ENCODE results near the gene VAV2. TPM values are rescaled to one million over a fixed set of nuclear protein-coding genes. Genes with fewer than 3 reads are reported as not detected.
A peak's percentile ranks its signal among the peaks of the same experiment; 100 is the strongest.

VAV2 gene
- total RNA-seq, 1 donor from 2014 or later = 8.3 TPM

DNA sequence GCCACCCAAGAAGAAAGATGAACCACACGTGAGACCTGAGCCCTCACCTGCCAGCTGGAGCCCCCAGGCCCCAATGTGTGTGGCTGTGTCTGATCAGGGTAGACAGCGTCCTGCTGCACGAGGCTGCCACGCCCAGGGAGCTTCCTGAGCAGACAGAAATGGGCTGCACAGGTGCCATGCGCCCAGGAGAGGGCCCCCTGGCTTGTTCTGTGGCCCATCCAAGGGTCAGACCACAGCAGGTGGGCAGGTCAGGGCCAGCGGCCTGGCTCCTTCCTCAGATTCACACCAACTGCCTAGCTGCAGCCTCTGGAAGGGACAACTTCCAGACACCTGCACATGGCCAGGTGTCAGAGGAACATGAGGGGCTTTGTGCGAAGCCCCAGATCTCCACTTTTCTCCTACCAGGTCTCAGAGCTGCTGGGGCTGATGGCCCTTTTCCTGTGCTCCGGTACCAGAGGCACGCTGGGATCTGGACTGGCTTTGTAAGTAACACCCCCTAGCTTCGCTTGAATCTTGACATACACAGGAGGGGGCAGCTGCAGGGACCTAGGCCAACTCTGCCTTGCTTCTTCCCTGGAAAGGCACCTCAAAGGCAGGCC is 264.7 kb downstream of the VAV2 start:
- Histone ChIP-seq H3K27me3 (no peaks in the 10 kb centered on the region), H3K4me3 (no peak overlapping the region), H3K27ac (no peak overlapping the region), H3K4me1 (no peaks in the 10 kb centered on the region), H3K9me3 (no peaks in the 10 kb centered on the region), H3K36me3 (no peaks in the 10 kb centered on the region)
- no peak for DNase-seq (ENCODE audit: extremely low spot score in 2 of 2)
- intact Hi-C loops (cut with DNase I) = no loop called here
- TF ChIP-seq POLR2A (IDR thresholded peaks at IDR 0.05) (no peak), POLR2AphosphoS5 (IDR thresholded peaks at IDR 0.05; ENCODE audit: insufficient read depth in 1 of 2, low read depth in 1 of 2) (no peak)
- TF ChIP-seq, protein P1, sequence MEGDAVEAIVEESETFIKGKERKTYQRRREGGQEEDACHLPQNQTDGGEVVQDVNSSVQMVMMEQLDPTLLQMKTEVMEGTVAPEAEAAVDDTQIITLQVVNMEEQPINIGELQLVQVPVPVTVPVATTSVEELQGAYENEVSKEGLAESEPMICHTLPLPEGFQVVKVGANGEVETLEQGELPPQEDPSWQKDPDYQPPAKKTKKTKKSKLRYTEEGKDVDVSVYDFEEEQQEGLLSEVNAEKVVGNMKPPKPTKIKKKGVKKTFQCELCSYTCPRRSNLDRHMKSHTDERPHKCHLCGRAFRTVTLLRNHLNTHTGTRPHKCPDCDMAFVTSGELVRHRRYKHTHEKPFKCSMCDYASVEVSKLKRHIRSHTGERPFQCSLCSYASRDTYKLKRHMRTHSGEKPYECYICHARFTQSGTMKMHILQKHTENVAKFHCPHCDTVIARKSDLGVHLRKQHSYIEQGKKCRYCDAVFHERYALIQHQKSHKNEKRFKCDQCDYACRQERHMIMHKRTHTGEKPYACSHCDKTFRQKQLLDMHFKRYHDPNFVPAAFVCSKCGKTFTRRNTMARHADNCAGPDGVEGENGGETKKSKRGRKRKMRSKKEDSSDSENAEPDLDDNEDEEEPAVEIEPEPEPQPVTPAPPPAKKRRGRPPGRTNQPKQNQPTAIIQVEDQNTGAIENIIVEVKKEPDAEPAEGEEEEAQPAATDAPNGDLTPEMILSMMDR (IDR thresholded peaks at IDR 0.05) = no peak

DNA sequence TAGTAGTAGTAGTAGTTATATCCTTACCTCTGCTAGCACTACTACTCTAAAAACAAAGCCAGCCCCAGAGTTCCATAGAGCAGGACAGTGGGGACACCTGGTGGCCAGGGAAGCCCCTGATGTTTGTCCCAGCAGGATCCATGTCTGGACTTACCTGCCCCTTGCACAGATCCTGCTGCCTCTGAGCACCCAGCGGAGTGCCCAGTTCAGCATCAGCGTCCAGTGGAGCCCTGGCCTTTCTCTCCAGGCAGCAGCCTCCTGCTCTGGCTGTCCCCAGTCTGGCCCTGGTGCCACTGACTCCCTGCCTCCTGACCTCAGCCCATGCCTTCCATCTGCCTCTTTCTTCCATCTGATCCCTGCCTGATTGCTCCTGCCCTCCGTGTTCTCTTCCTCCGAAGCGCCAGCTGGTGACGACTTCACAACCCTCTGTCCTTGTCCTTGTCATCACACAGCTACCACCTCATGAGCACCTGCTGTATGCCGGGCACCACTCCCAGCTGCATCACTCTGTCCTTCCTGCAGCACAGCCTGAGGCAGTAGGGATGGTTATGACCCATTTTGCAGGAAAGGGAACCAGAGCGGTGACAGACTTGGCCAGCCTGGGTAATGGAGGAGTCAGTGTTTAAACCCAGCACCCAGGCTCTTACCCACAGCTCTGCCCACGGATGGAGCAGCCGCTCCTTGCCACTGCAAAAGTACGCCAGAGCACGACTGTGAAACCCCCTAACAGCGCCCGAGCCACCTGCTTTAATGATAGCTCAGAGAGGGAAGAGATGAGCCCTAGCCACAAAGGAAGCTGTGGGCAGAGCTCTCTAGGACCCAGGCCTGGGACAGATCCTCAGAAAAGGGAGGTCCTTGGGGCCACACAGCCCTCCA is 265.5 kb downstream of the VAV2 start:
- Histone ChIP-seq H3K4me1 (no peaks in the 10 kb centered on the region), H3K36me3 (no peaks in the 10 kb centered on the region), H3K4me3 (no peak overlapping the region), H3K27me3 (no peaks in the 10 kb centered on the region), H3K27ac (no peak overlapping the region), H3K9me3 (no peaks in the 10 kb centered on the region)
- intact Hi-C loops (cut with DNase I) = no loop called here
- no peak for DNase-seq (ENCODE audit: extremely low spot score in 2 of 2)
- TF ChIP-seq POLR2A (IDR thresholded peaks at IDR 0.05) = no peak
- TF ChIP-seq, protein P1 (IDR thresholded peaks at IDR 0.05) = peak in 1 of 3 experiments; percentile 36

DNA sequence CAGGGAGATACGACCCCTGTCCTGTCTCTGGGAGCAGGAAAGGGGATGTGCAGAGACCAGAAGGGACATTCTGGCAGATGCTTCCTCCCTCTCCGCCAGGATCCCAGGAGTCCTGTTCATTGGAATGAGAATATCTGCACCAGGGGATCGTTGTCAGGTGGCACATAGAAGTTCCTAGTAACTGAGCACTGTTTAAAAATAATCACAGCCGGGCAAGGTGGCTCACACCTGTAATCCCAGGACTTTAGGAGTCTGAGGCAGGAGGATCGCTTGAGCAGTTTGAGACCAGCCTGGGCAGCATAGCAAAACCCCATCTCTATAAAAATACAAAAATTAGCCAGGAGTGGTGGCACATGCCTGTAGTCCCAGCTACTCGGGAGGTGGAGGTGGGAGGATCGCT is 266.2 kb downstream of the VAV2 start:
- intact Hi-C loops (cut with DNase I) = no loop called here
- TF ChIP-seq, protein P1 (IDR thresholded peaks at IDR 0.05) = no peak
- no peak for TF ChIP-seq POLR2AphosphoS5 (IDR thresholded peaks at IDR 0.05; ENCODE audit: insufficient read depth in 1 of 2, low read depth in 1 of 2)
- no peak for TF ChIP-seq POLR2A (IDR thresholded peaks at IDR 0.05)
- H3K27me3 ChIP-seq = no peaks in the 10 kb centered on the region
- H3K4me1 ChIP-seq = no peaks in the 10 kb centered on the region
- no peak overlapping the region for H3K4me3 ChIP-seq
- H3K9me3 ChIP-seq = no peaks in the 10 kb centered on the region
- DNase-seq (ENCODE audit: extremely low spot score in 2 of 2) = no peak
- H3K27ac ChIP-seq = no peak overlapping the region
- H3K36me3 ChIP-seq = no peaks in the 10 kb centered on the region

DNA sequence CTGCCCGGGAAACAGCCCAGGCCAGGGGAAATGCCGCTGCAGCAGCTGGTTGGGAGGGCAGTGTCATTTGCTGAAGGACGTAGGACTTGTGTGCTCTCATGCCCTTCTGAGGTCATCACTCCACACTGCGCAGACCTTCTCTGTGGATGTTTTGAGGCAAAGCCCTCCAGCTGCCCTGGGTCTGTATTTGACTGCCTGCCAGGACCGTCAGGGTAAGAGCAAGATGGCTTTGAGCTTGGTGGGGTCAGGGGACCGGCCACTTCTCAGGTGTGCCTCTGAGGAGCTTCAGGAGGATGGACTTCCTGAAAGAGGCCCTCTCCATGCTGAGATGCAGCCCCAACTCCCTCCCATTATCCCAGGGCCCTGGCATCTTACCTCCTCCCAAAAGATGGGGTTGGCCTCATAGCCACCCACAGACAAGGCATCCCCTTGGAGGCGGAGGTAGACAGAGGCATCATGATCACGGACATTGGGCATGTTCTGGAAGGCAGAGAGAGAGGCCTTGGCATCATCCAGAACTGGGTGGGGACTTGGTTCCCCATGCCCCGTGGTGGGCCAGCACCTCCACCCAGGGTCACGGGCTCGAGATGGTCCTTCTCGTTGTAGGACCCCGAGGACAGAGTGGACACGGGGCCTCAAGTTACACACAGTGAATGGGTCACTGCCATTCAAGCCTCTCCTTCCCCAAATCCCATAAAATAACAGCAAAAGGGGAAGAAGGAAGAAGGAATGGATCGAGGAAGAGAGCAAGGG is 273.4 kb downstream of the VAV2 start:
- intact Hi-C loops (cut with DNase I) = loop anchor here (2.0 to 10.0 kb wide), 2 partner anchors 72 to 184 kb away; partner anchors contain the start of gene ADAMTSL2
- H3K27me3 ChIP-seq = no peaks in the 10 kb centered on the region
- H3K36me3 ChIP-seq = no peaks in the 10 kb centered on the region
- DNase-seq (ENCODE audit: extremely low spot score in 2 of 2) = no peak
- peaks cover 6% of the 10 kb centered on the region for H3K4me1 ChIP-seq
- H3K9me3 ChIP-seq = no peaks in the 10 kb centered on the region
- TF ChIP-seq POLR2AphosphoS5 (IDR thresholded peaks at IDR 0.05; ENCODE audit: insufficient read depth in 1 of 2, low read depth in 1 of 2) (no peak), POLR2A (IDR thresholded peaks at IDR 0.05) (no peak)
- TF ChIP-seq, protein P1 (IDR thresholded peaks at IDR 0.05) = no peak
- H3K27ac ChIP-seq = no peak overlapping the region
- no peak overlapping the region for H3K4me3 ChIP-seq
